Activated CD8-positive, alpha-beta memory T cell treated with anti-CD3 and anti-CD28 coated beads, Interleukin-2, amount 50 U/mL, for 4 hours (primary cell): ENCODE measurements around the gene CAND2.
A peak's percentile ranks its signal among the peaks of the same experiment; 100 is the strongest.

ENCODE experiments used
- DNase-seq: peaks from one replicate; pipeline ENCODE4 v3.0.0-alpha.2; 2020

The CAND2 gene

DNA sequence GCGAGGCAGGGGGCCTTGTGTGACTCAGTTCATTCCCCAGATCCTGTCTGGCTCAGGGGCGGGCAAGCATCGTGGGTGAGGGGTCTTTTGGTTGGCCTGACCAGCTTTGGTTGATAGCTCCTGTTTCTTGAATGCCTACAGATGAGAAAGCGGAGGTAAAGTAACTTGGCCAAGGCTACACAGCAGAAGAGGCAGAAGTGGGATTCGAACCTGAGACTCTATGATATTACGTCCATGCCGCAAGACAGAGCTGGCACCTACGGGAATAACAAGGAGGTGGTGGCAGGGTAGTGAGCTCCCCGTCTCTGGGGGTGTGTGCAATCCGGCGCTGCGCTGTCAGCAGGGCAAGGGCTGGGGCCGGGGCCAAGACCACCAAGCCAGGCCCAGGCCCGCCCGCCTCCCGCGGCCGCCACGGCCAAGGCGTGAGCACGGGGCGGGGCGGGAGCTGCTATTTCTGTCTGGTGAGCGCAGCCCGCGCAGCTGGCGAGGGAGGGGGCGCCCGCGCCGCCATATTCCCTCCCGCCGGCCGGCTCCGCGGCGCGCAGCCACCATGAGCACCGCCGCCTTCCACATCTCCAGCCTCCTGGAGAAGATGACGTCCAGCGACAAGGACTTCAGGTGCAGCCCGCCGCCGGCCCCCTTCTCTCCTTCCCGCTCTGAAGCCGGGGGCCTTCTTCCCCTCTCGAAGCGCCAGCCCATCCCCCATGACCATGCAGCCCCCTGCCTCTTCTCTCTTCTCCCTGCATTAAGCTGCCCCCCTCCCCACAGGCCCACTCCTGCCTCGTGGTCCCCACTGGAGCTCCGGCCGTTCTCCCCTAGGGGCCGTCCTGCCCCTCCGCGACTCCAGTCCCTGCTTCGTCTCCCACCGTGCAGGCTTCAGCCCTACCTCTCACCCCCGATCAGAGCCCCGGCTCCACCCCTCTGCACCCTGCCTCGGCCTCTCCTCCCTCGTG lies at the start of gene CAND2:
Gene CAND2 (plus strand): TSS at position 510 of the 953 bp plus-strand sequence. CDS start 41 bp downstream, at position 551.
- peak; percentile 45 for DNase-seq

- DNase-seq, result no peak
Observed at GRCh38 chr3:12748477-12748876, 48.0 kb upstream of the CAND2 start.

GRCh38 chr3:12750223-12750622 lies 46.3 kb upstream of the CAND2 start:
- no peak for DNase-seq

GRCh38 chr3:12750658-12751071 lies 45.8 kb upstream of the CAND2 start:
- DNase-seq, result peak; percentile 46

GRCh38 chr3:12751571-12751970 lies 44.9 kb upstream of the CAND2 start:
- DNase-seq, result no peak

DNA sequence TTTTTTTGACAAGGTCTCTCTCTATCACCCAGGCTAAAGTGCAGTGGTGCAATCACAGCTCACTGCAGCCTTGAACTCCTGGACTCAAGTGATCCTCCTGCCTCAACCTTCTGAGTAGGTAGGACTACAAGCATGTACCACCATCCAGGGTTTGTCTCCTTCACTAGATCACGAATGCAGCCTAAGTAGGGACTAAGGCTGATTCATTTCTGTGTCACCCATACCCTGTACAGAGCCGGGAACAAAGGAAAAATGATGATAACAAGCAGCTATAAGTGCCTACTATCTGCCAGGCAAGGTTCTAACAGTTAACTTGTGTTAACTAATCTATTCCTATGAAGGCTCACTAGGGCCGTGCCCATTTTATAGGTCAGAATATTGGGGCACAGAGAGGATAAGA lies 44.4 kb upstream of the CAND2 start:
- no peak for DNase-seq

GRCh38 chr3:12752809-12753208 lies 43.7 kb upstream of the CAND2 start:
- no peak for DNase-seq

DNA sequence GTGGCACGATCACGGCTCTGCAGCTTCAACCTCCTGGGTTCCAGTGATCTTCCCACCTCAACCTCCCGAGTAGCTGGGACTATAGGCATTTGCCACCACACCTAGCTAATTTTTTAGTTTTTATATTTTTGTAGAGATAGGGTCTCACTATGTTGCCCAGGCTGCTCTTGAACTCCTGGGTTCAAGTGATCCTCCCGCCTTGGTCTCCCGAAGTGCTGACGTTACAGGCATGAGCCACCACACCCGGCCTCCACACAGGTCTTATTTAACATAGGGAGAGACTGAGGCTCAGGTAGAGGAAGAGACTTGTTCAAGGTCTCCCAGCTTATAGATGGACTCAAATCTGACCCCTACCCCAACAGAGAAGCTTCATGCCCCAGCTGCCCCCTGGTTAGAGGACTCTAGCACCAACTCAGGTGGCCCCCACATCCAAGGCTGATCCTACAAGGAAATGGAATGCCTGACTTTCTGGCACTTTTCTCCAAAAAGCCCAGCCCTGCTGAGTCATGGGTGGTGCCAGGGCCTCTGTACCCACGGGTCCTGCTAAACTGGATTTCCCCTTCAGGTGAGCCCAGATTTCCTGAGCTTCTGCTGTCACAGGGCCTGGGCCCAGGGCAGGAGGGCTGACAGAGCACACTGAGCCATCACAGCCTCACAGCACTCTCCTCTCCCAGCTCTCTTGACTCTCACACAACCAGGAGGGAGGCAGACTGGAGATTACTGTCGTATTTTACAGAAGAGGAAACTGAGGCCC lies 43.0 kb upstream of the CAND2 start:
- DNase-seq, result no peak

- DNase-seq, result no peak
Observed at GRCh38 chr3:12754313-12754712, 42.2 kb upstream of the CAND2 start.

- DNase-seq, result no peak
Observed at GRCh38 chr3:12755754-12756153, 40.7 kb upstream of the CAND2 start.

DNA sequence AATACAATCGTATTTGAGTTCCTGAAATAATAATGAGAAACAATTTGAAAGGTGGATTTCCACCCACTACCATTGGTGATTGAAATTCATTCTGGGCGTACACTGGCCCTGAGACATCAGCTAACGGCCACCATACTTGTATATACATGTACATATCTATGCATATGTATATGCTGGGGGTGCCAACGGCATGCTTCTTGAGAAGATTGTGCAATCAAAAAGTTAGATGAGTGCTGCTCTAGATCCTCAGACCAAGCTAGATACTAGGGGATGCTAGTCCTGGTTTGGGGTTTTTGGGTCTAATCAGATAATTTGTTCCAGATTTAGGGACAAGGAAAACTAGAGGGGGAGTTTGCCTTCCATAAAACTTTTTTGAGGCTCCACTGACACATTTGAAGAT lies 40.3 kb upstream of the CAND2 start:
- DNase-seq, result no peak

- no peak for DNase-seq
Observed at GRCh38 chr3:12756635-12757034, 39.8 kb upstream of the CAND2 start.

- DNase-seq, result no peak
Observed at GRCh38 chr3:12758025-12758781, 38.3 kb upstream of the CAND2 start.

GRCh38 chr3:12759097-12759679 lies 37.3 kb upstream of the CAND2 start, which contains the start of gene TMEM40:
Gene TMEM40 (minus strand): TSS chr3:12759259. CDS start chr3:12749832, 9,427 bp downstream.
- no peak for DNase-seq

DNA sequence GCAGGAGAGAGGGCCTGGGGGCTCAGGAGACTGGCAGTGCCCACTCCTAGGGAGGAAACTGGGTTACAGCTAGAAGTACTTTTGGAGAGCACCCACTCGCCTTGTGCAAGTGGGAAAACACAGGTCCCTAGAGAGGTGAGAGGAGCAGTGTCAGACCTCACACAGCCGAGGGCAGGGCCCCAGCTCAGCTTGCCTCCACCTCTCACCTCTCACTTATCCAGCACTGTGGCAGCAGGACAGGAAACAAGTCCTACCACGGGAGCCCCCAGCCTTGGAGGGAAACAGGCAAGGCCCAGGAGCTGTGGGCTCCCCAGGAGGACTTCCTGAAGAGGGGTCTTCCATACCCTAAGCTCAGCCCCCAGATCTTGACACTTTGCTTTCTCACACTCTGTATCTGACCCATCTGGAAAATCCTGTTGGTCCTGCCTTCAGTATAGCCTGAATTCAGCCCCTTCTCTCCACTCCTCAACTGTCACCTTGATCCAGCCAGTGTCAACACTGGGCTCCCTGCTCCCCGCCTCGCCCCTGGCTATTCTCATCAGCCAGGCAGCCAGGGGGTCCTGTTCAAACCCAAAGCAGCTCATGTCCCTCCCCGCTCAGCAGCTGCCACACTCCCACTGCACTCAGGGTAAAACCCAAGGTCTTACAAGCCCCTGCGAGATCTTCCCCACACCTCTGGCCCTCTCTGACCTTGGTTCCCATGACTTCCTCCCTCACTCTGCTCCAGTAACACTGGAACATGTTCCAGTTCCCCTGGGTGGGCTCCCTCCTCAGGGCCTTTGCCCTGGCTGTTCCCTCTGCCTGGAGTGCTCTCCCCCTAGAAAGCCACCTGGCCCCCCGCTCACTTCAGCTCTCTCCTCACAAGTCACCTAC lies 36.6 kb upstream of the CAND2 start:
- no peak for DNase-seq

DNA sequence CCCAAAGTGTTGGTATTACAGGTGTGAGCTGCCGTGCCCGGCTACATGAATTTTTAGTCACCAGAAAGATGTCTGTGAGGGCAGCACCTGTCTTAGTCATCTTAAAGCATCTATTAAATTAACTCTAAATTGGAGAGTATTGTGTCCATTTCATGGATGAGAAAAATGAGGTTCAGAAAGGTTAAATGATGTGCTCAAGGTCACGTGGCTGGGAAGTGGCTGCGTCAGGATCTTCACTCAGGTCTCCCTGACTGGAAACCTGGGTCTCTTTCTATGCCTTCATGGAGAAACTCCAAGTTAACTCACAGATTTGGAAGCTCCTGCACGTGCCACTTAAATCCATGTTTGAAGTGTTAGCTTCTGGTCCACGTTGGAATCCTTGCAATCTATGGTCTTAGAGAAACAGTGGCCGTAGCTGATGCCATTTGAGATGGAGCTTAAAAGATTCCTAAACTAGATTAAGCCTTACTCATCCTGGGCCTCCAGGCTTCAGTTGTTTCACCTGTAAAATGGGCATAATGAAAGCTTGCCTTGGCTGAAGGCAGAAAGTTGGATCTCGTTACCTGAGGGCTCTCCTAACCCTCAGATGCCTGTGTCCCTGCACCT lies 32.2 kb upstream of the CAND2 start:
- DNase-seq, result no peak

GRCh38 chr3:12766541-12766940 lies 29.9 kb upstream of the CAND2 start:
- no peak for DNase-seq

- no peak for DNase-seq
Observed at GRCh38 chr3:12768579-12769527, 27.6 kb upstream of the CAND2 start.

GRCh38 chr3:12769761-12770160 lies 26.7 kb upstream of the CAND2 start:
- no peak for DNase-seq

- no peak for DNase-seq
Observed at GRCh38 chr3:12771236-12771635, 25.2 kb upstream of the CAND2 start.
